ENCODE data around the gene HLA-F. TPM values are rescaled to one million over a fixed set of nuclear protein-coding genes. Genes with fewer than 3 reads are reported as not detected.

HLA-F gene
- 1.1 TPM in 1 of 2 replicates, not detected in the other for total RNA-seq
- long read RNA-seq = 0 reads

- Mint-ChIP-seq H3K27me3 (peaks cover 70% of the 10 kb centered on the region), H3K9me3 (ENCODE audit: low read depth) (no peaks in the 10 kb centered on the region), H3K36me3 (ENCODE audit: insufficient read depth) (no peaks in the 10 kb centered on the region), H3K27ac (no peak within 1 kb of the TSS), H3K4me1 (ENCODE audit: low read depth) (no peaks in the 10 kb centered on the region), H3K4me3 (ENCODE audit: low read depth) (peak within 1 kb of the TSS; percentile 65)
- no peak for DNase-seq (ENCODE audit: low spot score, unreplicated experiment)
- TF ChIP-seq CTCF (IDR thresholded peaks at IDR 0.05; ENCODE audit: unreplicated experiment) = no peak
Observed at GRCh38 chr6:29723262-29723665, at the start of gene HLA-F. TSS of gene HLA-F (plus strand) at chr6:29723434. CDS start at chr6:29723464, 30 bp downstream.

GRCh38 chr6:29674008-29674407 is 49.2 kb upstream of the HLA-F start:
- DNase-seq (ENCODE audit: low spot score, unreplicated experiment) = no peak
- H3K4me1 Mint-ChIP-seq (ENCODE audit: low read depth) = peaks cover 6% of the 10 kb centered on the region
- H3K9me3 Mint-ChIP-seq (ENCODE audit: low read depth) = no peaks in the 10 kb centered on the region
- H3K27me3 Mint-ChIP-seq = peaks cover 8% of the 10 kb centered on the region
- H3K36me3 Mint-ChIP-seq (ENCODE audit: insufficient read depth) = no peaks in the 10 kb centered on the region
- TF ChIP-seq CTCF (IDR thresholded peaks at IDR 0.05; ENCODE audit: unreplicated experiment) = no peak
- H3K4me3 Mint-ChIP-seq (ENCODE audit: low read depth) = no peak overlapping the region
- no peak overlapping the region for H3K27ac Mint-ChIP-seq

DNA sequence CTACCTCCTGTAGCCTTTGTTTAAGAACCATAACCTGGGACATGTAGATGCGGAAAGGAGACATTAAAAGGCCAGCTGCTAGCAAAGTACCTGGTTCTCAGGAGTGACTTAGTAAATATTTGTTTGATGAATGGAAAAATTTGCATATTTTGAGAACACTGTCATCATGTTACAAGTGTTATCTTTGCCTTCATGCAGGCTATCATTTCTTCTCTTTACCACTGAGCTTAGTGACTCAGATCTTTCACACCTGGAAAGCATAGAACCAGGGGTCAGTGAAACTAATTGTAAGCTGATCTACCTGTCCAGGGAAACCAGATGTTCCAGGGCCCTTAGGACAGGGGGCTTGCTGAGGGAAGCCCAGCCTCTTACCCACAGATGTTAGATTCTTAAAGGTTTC is 47.7 kb upstream of the HLA-F start:
- no peak for DNase-seq (ENCODE audit: low spot score, unreplicated experiment)
- Mint-ChIP-seq H3K4me1 (ENCODE audit: low read depth) (peaks cover 6% of the 10 kb centered on the region), H3K36me3 (ENCODE audit: insufficient read depth) (no peaks in the 10 kb centered on the region), H3K9me3 (ENCODE audit: low read depth) (no peaks in the 10 kb centered on the region), H3K27me3 (peaks cover 6% of the 10 kb centered on the region), H3K4me3 (ENCODE audit: low read depth) (no peak overlapping the region), H3K27ac (peak overlapping the region; percentile 69)
- TF ChIP-seq CTCF (IDR thresholded peaks at IDR 0.05; ENCODE audit: unreplicated experiment) = no peak

GRCh38 chr6:29676981-29677601 is 46.1 kb upstream of the HLA-F start:
- no peak for DNase-seq (ENCODE audit: low spot score, unreplicated experiment)
- Mint-ChIP-seq H3K36me3 (ENCODE audit: insufficient read depth) (no peaks in the 10 kb centered on the region), H3K9me3 (ENCODE audit: low read depth) (no peaks in the 10 kb centered on the region), H3K4me3 (ENCODE audit: low read depth) (no peak overlapping the region), H3K4me1 (ENCODE audit: low read depth) (peaks cover 6% of the 10 kb centered on the region), H3K27ac (peak overlapping the region; percentile 92), H3K27me3 (no peaks in the 10 kb centered on the region)
- no peak for TF ChIP-seq CTCF (IDR thresholded peaks at IDR 0.05; ENCODE audit: unreplicated experiment)

DNA sequence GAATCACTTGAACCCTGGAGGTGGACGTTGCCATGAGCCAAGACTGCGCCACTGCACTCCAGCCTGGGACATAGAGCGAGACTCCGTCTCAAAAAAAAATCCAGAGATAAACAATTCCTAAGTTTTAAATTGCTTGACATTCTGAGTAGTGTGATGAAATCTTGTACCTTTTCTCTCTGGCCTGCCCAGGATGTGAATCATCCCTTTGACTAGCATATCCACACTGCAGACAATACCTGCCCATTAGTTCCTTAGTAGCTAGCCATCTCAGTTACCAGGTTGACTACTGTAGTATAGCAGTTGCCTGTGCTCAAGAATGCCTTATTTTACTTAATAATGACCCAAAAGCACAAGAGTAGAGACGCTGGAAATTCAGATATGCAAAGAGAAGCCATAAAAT is 45.1 kb upstream of the HLA-F start:
- no peak overlapping the region for H3K27ac Mint-ChIP-seq
- H3K4me3 Mint-ChIP-seq (ENCODE audit: low read depth) = no peak overlapping the region
- no peaks in the 10 kb centered on the region for H3K36me3 Mint-ChIP-seq (ENCODE audit: insufficient read depth)
- no peaks in the 10 kb centered on the region for H3K9me3 Mint-ChIP-seq (ENCODE audit: low read depth)
- H3K27me3 Mint-ChIP-seq = no peaks in the 10 kb centered on the region
- no peak for DNase-seq (ENCODE audit: low spot score, unreplicated experiment)
- TF ChIP-seq CTCF (IDR thresholded peaks at IDR 0.05; ENCODE audit: unreplicated experiment) = no peak
- H3K4me1 Mint-ChIP-seq (ENCODE audit: low read depth) = peaks cover 6% of the 10 kb centered on the region

All from progenitor cell of endocrine pancreas (in vitro differentiated cells).